OCI-LY7 (cell line): ENCODE measurements around the gene KCNH1. TPM values are rescaled to one million over a fixed set of nuclear protein-coding genes. Genes with fewer than 3 reads are reported as not detected.

Experiments used
- BruUV-seq: library from RNA; stranded (reverse); fragments of 400-500 nt; replicated peaks from 2 replicates; lab custom pipeline; 2021; lab: Mats Ljungman, UMichigan
- CTCF ChIA-PET: fragments of 300-600 bp; sonication (Branson Sonifier 250); formaldehyde crosslinking; loops from one replicate; lab custom pipeline; 2022; ENCODE audit warnings: antibody characterized with exemption; ENCODE audit not compliant: unreplicated experiment; lab: Charles Lee
- POLR2A ChIA-PET: fragments of 300-600 bp; sonication (Branson Sonifier 250); formaldehyde crosslinking; loops from one replicate; lab custom pipeline; 2022; ENCODE audit warnings: antibody characterized with exemption; lab: Charles Lee
- DNase-seq: peaks from one replicate; pipeline ENCODE4 v3.0.0-alpha.2; 2015; ENCODE audit warnings: low spot score
- H2AFZ ChIP-seq: fragments of 200-600 bp; sonication (generic), shearing (Covaris generic); 2 replicates; pipeline ENCODE4 v1.6.1; 2014; ENCODE audit warnings: mild to moderate bottlenecking, antibody characterized with exemption, low read length, moderate library complexity
- H3K27ac ChIP-seq: fragments of 200-600 bp; sonication (generic); 2 replicates; pipeline ENCODE4 v1.5.1; 2014; ENCODE audit warnings: mixed run types, low read depth, mild to moderate bottlenecking, moderate library complexity, low read length, inconsistent platforms; ENCODE audit not compliant: poor library complexity, severe bottlenecking
- H3K36me3 ChIP-seq: fragments of 200-600 bp; sonication (generic); 2 replicates; pipeline ENCODE4 v1.6.1; 2014; ENCODE audit warnings: mild to moderate bottlenecking, antibody characterized with exemption, low read length, moderate library complexity, mixed read lengths; ENCODE audit not compliant: insufficient read depth
- H3K4me1 ChIP-seq: fragments of 200-600 bp; sonication (generic); 2 replicates; pipeline ENCODE4 v1.5.1; 2014; ENCODE audit warnings: mild to moderate bottlenecking, low read length; ENCODE audit not compliant: insufficient read depth, poor library complexity, severe bottlenecking
- H3K4me2 ChIP-seq: fragments of 200-600 bp; sonication (generic); 2 replicates; pipeline ENCODE4 v1.6.1; 2014; ENCODE audit warnings: mild to moderate bottlenecking, low read length
- H3K4me3 ChIP-seq: fragments of 200-600 bp; sonication (generic); 2 replicates; pipeline ENCODE4 v1.5.1; 2014; ENCODE audit warnings: mild to moderate bottlenecking, low read depth, low read length; ENCODE audit not compliant: poor library complexity, severe bottlenecking
- H3K79me2 ChIP-seq: fragments of 200-600 bp; sonication (generic); 2 replicates; pipeline ENCODE4 v1.6.1; 2016; ENCODE audit warnings: low read depth, mild to moderate bottlenecking, low read length, moderate library complexity, mixed read lengths; ENCODE audit not compliant: insufficient read depth
- H3K9me2 ChIP-seq: fragments of 200-600 bp; sonication (generic); 2 replicates; pipeline ENCODE4 v1.6.1; 2016; ENCODE audit warnings: mild to moderate bottlenecking, low read length, mixed read lengths; ENCODE audit not compliant: insufficient read depth
- H3K9me3 ChIP-seq: fragments of 200-600 bp; sonication (generic); 2 replicates; pipeline ENCODE4 v1.6.1; 2014; ENCODE audit warnings: mild to moderate bottlenecking, mixed run types, low read length, mixed read lengths
- H4K20me1 ChIP-seq: fragments of 200-600 bp; sonication (generic); 2 replicates; pipeline ENCODE4 v1.6.1; 2014; ENCODE audit warnings: mild to moderate bottlenecking, antibody characterized with exemption, low read length, moderate library complexity, mixed read lengths; ENCODE audit not compliant: insufficient read depth
- CTCF ChIP-seq: fragments of 200-600 bp; sonication (generic); conservative IDR thresholded peaks from 2 replicates; pipeline ENCODE4 v1.5.1; 2014; ENCODE audit warnings: mild to moderate bottlenecking, antibody characterized with exemption, low read length, moderate library complexity, mixed read lengths
- EZH2phosphoT487 ChIP-seq: fragments of 200-600 bp; sonication (generic); IDR thresholded peaks from 2 replicates; pipeline ENCODE4 v1.6.1; 2018; ENCODE audit warnings: low read depth, borderline replicate concordance, mild to moderate bottlenecking, mixed run types, antibody characterized with exemption, low read length, moderate library complexity, mixed read lengths
- intact Hi-C: fragments of 100-400 bp; cut with micrococcal nuclease; formaldehyde crosslinking; loops from one replicate; pipeline ENCODE4 v1.10.0; 2022; ENCODE audit not compliant: unreplicated experiment
- total RNA-seq, 2 experiments: library from RNA; depleted of rRNA in 1 of 2; stranded (reverse); fragments of >200 nt in 1 of 2; shearing (Covaris generic) in 1 of 2; gene quantifications; 2 replicates each; pipeline ENCODE4 v1.2.3, GENCODE V29; 2014 to 2022

The KCNH1 gene
- total RNA-seq, 2 experiments from 2014 or later: not detected

- Histone ChIP-seq H3K9me2 (no peaks in the 10 kb centered on the region), H3K36me3 (no peaks in the 10 kb centered on the region), H3K4me3 (no peak overlapping the region), H3K4me1 (no peaks in the 10 kb centered on the region), H3K27ac (no peak overlapping the region), H3K4me2 (no peak overlapping the region), H3K9me3 (no peaks in the 10 kb centered on the region), H3K79me2 (no peaks in the 10 kb centered on the region), H2AFZ (no peak overlapping the region), H4K20me1 (no peaks in the 10 kb centered on the region; the same call in 1 of the 2 replicates)
- CTCF ChIA-PET: no interaction called here
- DNase-seq: no peak
- intact Hi-C loops: no loop called here
- POLR2A ChIA-PET: no interaction called here
- no peak for TF ChIP-seq EZH2phosphoT487
- BruUV-seq: no TSS peak
Measured at GRCh38 chr1:210723646-210724045, 410.3 kb downstream of the KCNH1 start.

GRCh38 chr1:210722410-210723081 lies 411.4 kb downstream of the KCNH1 start:
- ChIA-PET CTCF (no interaction called here), POLR2A (no interaction called here)
- Histone ChIP-seq H2AFZ (no peak overlapping the region), H3K9me3 (no peaks in the 10 kb centered on the region), H3K79me2 (no peaks in the 10 kb centered on the region), H3K27ac (no peak overlapping the region), H3K4me2 (no peak overlapping the region), H3K4me1 (no peaks in the 10 kb centered on the region), H3K36me3 (no peaks in the 10 kb centered on the region), H3K9me2 (no peaks in the 10 kb centered on the region), H4K20me1 (no peaks in the 10 kb centered on the region; the same call in 1 of the 2 replicates), H3K4me3 (no peak overlapping the region)
- intact Hi-C loops: no loop called here
- TF ChIP-seq CTCF (no peak), EZH2phosphoT487 (no peak)
- no peak for DNase-seq
- BruUV-seq: no TSS peak

GRCh38 chr1:210715072-210715471 lies 418.9 kb downstream of the KCNH1 start:
- H3K27ac ChIP-seq: no peak overlapping the region
- no peak overlapping the region for H2AFZ ChIP-seq
- no peaks in the 10 kb centered on the region for H3K36me3 ChIP-seq
- no peak for DNase-seq
- no peak overlapping the region for H3K4me3 ChIP-seq
- intact Hi-C loops: no loop called here
- no peaks in the 10 kb centered on the region for H3K9me3 ChIP-seq
- H3K4me1 ChIP-seq: no peaks in the 10 kb centered on the region
- ChIA-PET POLR2A (no interaction called here), CTCF (no interaction called here)
- no TSS peak for BruUV-seq
- no peak overlapping the region for H3K4me2 ChIP-seq
- TF ChIP-seq CTCF (no peak), EZH2phosphoT487 (no peak)
- no peaks in the 10 kb centered on the region for H3K9me2 ChIP-seq
- no peaks in the 10 kb centered on the region for H4K20me1 ChIP-seq
- H3K79me2 ChIP-seq: no peaks in the 10 kb centered on the region
